GM18526 (cell line): ENCODE results near the gene ZNF513.

Experiments used
- POLR2A ChIP-seq: IDR thresholded peaks from 3 replicates; pipeline ENCODE4 v1.6.1; 2011; ENCODE audit not compliant: insufficient read length; ENCODE audit errors: extremely low read depth

ZNF513 gene

GRCh38 chr2:27376151-27376865 lies 4.2 kb downstream of the ZNF513 start:
- TF ChIP-seq POLR2A = peak; percentile 6

GRCh38 chr2:27375513-27376099 lies 4.9 kb downstream of the ZNF513 start:
- TF ChIP-seq POLR2A = peak; percentile 22

GRCh38 chr2:27373567-27373966 lies 7.0 kb downstream of the ZNF513 start:
- no peak for TF ChIP-seq POLR2A

GRCh38 chr2:27372937-27373336 lies 7.6 kb downstream of the ZNF513 start:
- TF ChIP-seq POLR2A = no peak

- TF ChIP-seq POLR2A = no peak
Measured at GRCh38 chr2:27370816-27371620, 9.5 kb downstream of the ZNF513 start.

- TF ChIP-seq POLR2A = peak; percentile 81
Measured at GRCh38 chr2:27370026-27370815, 10.3 kb downstream of the ZNF513 start, which contains the start of the genes EIF2B4 and SNX17. Gene EIF2B4, minus strand, starts transcription at chr2:27370338. Its CDS starts 24 bp downstream, at chr2:27370314. Gene SNX17, plus strand, starts transcription at chr2:27370616. Its CDS starts 128 bp downstream, at chr2:27370744.

GRCh38 chr2:27369471-27370025 lies 11.0 kb downstream of the ZNF513 start:
- no peak for TF ChIP-seq POLR2A

GRCh38 chr2:27363933-27364332 lies 16.6 kb downstream of the ZNF513 start:
- TF ChIP-seq POLR2A = no peak

GRCh38 chr2:27362678-27363420 lies 17.7 kb downstream of the ZNF513 start:
- TF ChIP-seq POLR2A = no peak

- TF ChIP-seq POLR2A = peak; percentile 56
Measured at GRCh38 chr2:27356382-27357181, 24.0 kb downstream of the ZNF513 start, which contains the start of gene GTF3C2. Gene GTF3C2, minus strand, starts transcription at chr2:27356764. Its CDS starts 13,210 bp downstream, at chr2:27343554.

- no peak for TF ChIP-seq POLR2A
Measured at GRCh38 chr2:27356056-27356381, 24.5 kb downstream of the ZNF513 start.

- TF ChIP-seq POLR2A = no peak
Measured at GRCh38 chr2:27354597-27354927, 26.0 kb downstream of the ZNF513 start.
